Tibial artery (tissue), 4 donors: ENCODE measurements around the gene ADTRP.

Experiments used
- DNase-seq, 2 donors: peaks; one replicate each; pipeline ENCODE4 v3.0.0-alpha.2; 2019
- H3K27ac ChIP-seq, 2 donors: fragments of 200-600 bp; sonication (generic) in 1 of 2; 1 replicate in 1 of 2; 2 replicates in 1 of 2; pipeline ENCODE4 v1.5.1; 2018 to 2019; ENCODE audit warnings: mild to moderate bottlenecking in 1 of 2
- H3K27me3 ChIP-seq, 2 donors: fragments of 200-600 bp; sonication (generic) in 1 of 2; one replicate each; pipeline versions ENCODE4 v1.5.1 to v1.6.0; 2016 to 2019
- H3K36me3 ChIP-seq, 3 donors: fragments of 200-600 bp; sonication (generic) in 2 of 3; one replicate each; pipeline ENCODE4 v1.5.1; 2016 to 2019; ENCODE audit warnings: mild to moderate bottlenecking in 2 of 3
- H3K4me1 ChIP-seq, 4 donors: fragments of 200-600 bp; sonication (generic) in 2 of 4; 1 replicate in 3 of 4; 2 replicates in 1 of 4; pipeline ENCODE4 v1.5.1; 2016 to 2019
- H3K4me3 ChIP-seq, 2 donors: fragments of 200-600 bp; sonication (generic) in 1 of 2; 1 replicate in 1 of 2; 2 replicates in 1 of 2; pipeline ENCODE4 v1.5.1; 2018 to 2019; ENCODE audit warnings: mild to moderate bottlenecking in 2 of 2
- H3K9me3 ChIP-seq, 3 donors: fragments of 200-600 bp; sonication (generic) in 1 of 3; one replicate each; pipeline ENCODE4 v1.5.1; 2016 to 2019
- intact Hi-C: fragments of 100-400 bp; cut with DNase I; formaldehyde crosslinking; loops from one replicate; pipeline ENCODE4 v1.15.0; 2023; ENCODE audit warnings: low total_unique reads
- TF ChIP-seq, protein P1 (sequence below), 2 experiments: fragments of 200-600 bp in 1 of 2; fragments of 450-650 bp in 1 of 2; IDR thresholded peaks; one replicate each; pipeline ENCODE4 v1.5.1; 2017 to 2019; ENCODE audit warnings: antibody characterized with exemption in 2 of 2, mild to moderate bottlenecking in 1 of 2, moderate library complexity in 1 of 2

Gene ADTRP

DNA sequence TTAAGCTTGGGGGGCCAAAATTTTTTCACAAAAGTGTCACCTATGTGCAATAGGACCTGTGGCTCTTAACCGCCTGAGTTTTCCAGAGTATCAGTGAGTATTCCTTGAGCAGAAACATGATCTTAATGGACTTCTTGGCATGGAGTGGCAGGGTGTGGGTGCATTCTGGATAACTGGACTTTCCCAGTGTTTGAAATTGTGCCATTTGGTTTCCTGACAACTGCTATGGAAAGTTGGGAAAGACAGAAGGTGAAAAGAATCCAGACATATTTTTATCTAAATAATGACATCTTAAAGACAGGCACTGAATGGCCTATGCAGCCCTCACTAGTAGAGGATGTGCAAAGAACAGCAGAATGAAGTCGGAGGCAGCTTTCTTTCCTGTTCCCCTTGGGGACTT is 34.3 kb upstream of the ADTRP start:
- TF ChIP-seq, protein P1, sequence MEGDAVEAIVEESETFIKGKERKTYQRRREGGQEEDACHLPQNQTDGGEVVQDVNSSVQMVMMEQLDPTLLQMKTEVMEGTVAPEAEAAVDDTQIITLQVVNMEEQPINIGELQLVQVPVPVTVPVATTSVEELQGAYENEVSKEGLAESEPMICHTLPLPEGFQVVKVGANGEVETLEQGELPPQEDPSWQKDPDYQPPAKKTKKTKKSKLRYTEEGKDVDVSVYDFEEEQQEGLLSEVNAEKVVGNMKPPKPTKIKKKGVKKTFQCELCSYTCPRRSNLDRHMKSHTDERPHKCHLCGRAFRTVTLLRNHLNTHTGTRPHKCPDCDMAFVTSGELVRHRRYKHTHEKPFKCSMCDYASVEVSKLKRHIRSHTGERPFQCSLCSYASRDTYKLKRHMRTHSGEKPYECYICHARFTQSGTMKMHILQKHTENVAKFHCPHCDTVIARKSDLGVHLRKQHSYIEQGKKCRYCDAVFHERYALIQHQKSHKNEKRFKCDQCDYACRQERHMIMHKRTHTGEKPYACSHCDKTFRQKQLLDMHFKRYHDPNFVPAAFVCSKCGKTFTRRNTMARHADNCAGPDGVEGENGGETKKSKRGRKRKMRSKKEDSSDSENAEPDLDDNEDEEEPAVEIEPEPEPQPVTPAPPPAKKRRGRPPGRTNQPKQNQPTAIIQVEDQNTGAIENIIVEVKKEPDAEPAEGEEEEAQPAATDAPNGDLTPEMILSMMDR (IDR thresholded peaks at IDR 0.05) = no peak
- intact Hi-C loops = loop anchor here (5.0 kb wide), 1 partner anchor 101 kb away; no protein-coding TSS in a partner anchor
- Histone ChIP-seq H3K27ac (no peak overlapping the region), H3K36me3 (no peaks in the 10 kb centered on the region), H3K9me3 (no peaks in the 10 kb centered on the region), H3K27me3 (no peaks in the 10 kb centered on the region), H3K4me1 (peaks cover 0 to 25% (median 15%) of the 10 kb centered on the region in 4 donors), H3K4me3 (no peak overlapping the region)
- DNase-seq = no peak

DNA sequence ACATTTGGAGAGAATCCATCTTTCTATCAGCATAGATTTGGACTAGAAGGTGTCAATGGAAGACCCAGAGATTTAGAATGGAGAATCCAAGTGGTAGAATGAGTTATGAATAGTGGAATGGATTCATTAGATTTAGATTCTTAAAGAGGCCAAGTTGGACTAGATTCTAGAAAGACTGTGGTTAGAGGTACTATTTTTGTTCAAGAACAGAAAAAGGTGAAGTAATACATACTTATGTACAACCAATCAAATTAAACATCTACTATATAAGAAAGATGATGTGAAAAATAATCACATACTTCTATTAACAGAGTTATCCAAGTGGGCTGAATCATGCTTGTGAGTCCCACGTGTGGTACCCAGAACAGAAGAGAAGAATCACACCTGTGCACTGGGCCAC is 33.8 kb upstream of the ADTRP start:
- no peaks in the 10 kb centered on the region for H3K36me3 ChIP-seq
- no peaks in the 10 kb centered on the region for H3K27me3 ChIP-seq
- TF ChIP-seq, protein P1 (IDR thresholded peaks at IDR 0.05) = no peak
- H3K4me3 ChIP-seq = no peak overlapping the region
- peaks cover 0 to 25% (median 15%) of the 10 kb centered on the region in 4 donors for H3K4me1 ChIP-seq
- intact Hi-C loops = loop anchor here (5.0 kb wide), 1 partner anchor 100 kb away; no protein-coding TSS in a partner anchor
- DNase-seq = no peak
- no peaks in the 10 kb centered on the region for H3K9me3 ChIP-seq
- no peak overlapping the region for H3K27ac ChIP-seq

DNA sequence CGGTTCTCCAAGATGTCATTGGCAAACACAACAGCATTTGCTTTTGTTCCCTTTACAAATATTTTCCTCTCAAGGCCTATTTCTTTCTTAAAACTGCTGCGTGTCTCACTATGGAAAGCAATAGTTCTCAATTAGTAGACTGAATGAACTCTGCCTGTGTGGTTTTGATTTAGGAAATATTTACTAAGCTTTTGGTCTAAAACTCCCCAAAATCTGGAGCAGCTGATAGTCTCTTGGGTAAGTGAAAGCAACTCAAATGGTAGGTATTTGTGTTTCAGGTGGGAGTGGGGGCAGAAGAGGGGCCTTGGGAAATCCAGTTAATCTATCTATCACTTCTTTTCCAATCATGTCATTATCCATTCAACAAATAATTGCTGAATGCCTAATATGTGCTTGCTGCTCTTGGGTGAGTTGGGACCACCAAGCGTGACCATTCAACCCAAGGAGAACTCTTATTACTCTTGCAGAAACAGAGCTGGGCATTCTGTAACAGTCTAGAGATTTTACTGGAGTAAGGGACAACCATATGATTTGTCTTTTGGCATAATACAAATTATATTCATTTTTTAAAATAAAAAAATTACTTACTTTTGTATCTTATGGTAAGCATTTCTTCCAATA is 33.2 kb upstream of the ADTRP start:
- intact Hi-C loops = loop anchor here (5.0 kb wide), 1 partner anchor 99 kb away; no protein-coding TSS in a partner anchor
- Histone ChIP-seq H3K27me3 (no peaks in the 10 kb centered on the region), H3K27ac (no peak overlapping the region), H3K4me3 (no peak overlapping the region), H3K9me3 (no peaks in the 10 kb centered on the region), H3K4me1 (peaks cover 0 to 25% (median 15%) of the 10 kb centered on the region in 4 donors), H3K36me3 (no peaks in the 10 kb centered on the region)
- TF ChIP-seq, protein P1 (IDR thresholded peaks at IDR 0.05) = no peak
- no peak for DNase-seq

DNA sequence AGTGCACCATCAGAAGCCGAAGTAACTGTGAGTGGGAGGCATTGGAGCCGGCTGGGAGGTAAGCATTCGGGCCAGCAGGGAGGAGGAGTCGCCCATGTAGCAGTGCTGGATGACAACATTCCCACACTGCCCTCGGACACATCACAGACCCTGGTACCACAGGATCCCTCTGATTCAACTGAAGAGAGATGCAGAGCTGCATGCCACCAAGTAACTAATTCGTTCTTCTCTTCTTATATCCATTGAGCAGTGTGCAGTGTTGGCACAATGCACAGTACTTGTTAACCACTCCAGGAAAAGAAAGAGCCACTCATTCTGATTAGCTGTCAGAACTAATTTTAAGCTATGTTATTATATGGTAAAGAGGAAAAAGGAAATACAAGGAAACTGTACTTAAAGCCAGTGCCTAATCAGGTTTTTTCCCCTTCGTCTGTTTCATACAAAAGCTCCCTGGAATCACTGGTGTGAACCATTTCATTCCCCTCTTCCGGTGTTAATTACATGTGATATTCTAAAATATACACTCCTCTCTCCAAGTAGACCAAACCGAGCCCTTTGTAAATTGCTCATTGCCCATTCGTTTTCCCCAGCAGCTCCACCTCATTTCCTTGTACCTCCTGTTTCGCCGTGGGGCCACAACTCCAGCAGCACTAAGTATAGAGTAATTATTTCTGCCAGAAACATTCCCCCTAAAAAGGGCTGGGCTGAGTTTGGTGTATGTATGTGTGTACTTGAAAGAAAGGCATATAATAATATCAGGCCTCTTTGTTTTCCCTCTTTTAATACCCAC is 32.4 kb upstream of the ADTRP start:
- Histone ChIP-seq H3K36me3 (no peaks in the 10 kb centered on the region), H3K4me3 (no peak overlapping the region), H3K9me3 (no peaks in the 10 kb centered on the region), H3K4me1 (peaks cover 0 to 25% (median 15%) of the 10 kb centered on the region in 4 donors), H3K27ac (peak overlapping the region; percentile 68 to 70), H3K27me3 (no peaks in the 10 kb centered on the region)
- TF ChIP-seq, protein P1 (IDR thresholded peaks at IDR 0.05) = no peak
- no peak for DNase-seq
- intact Hi-C loops = loop anchor here (5.0 kb wide), 1 partner anchor 99 kb away; no protein-coding TSS in a partner anchor

DNA sequence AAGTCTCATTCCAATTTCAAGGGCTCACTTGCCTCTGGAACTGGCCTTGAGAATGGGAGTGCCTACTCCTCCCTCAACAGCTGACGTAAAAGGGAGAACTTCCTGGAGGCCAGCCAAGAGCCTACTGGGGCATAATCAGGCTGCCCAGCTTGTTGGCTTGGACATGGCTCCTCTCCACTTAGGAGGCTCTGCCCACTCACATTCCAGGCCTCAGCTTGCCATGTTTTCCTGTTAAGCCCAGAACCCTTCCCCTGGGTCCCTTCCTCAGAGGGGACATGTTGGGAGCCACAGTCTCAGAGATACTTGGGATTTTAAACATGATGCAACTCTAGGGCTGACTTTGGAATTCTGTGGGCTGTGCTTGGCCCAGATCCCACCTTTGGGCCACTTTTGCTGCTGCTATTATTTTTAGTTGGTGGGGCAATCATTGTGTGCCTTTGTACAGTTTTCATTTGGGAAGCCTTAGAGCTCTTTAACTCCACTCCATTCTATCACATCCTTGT is 31.5 kb upstream of the ADTRP start:
- H3K27me3 ChIP-seq = no peaks in the 10 kb centered on the region
- H3K27ac ChIP-seq = peak overlapping the region; percentile 68 to 70
- H3K4me1 ChIP-seq = peaks cover 0 to 25% (median 15%) of the 10 kb centered on the region in 4 donors
- intact Hi-C loops = loop anchor here (5.0 kb wide), 1 partner anchor 98 kb away; no protein-coding TSS in a partner anchor
- DNase-seq = peak; percentile 85 to 96
- no peaks in the 10 kb centered on the region for H3K36me3 ChIP-seq
- TF ChIP-seq, protein P1 (IDR thresholded peaks at IDR 0.05) = no peak
- H3K9me3 ChIP-seq = no peaks in the 10 kb centered on the region
- H3K4me3 ChIP-seq = no peak overlapping the region
